CD4-positive, alpha-beta T cell treated with Interleukin-4 for 1 hour (primary cell): ENCODE data around the gene PIP4K2C.
"Not testable (repeated sequence)": the region's sequence is repeated elsewhere in the genome, so short reads cannot be mapped to it uniquely, and the experiment has no call there.

ENCODE experiments used
- DNase-seq, 2 donors: peaks; one replicate each; pipeline ENCODE4 v3.0.0-alpha.2; 2020 to 2022

Gene PIP4K2C

DNA sequence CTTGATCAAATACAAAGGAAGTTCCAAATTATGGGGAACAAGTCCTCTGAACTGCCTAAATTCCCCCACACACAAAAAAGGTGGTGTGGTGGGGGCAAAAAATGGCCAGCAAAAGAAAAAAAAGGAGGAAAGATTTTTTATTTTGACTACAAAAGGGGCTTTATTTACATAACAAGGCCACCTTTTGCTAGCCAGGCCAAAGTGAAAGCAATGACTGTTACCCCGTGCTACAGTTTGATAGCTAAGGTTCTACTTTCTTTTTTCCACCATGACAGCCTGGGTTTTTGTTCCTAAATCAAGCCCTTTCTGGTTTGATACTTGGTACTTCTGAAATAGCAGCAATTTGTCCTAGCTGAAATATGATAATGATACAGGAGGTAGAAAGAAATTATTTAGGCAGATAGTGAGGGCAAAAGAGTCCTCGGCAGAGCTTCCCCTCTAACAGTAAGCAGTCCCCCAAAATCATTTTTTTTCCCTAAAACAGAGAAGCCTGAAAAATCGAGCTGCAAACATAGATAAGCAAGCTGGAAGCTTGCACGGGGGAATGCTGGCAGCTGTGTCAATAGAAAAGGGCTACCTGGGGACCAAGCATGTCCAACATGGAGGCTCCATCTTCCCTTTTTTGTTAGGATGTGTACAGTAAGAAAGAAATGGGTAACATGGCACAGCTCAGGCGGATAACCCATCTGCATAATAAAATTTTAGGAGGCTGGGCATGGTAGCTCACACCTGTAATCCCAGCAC, 50.9 kb downstream of the PIP4K2C start:
- no peak for DNase-seq

DNA sequence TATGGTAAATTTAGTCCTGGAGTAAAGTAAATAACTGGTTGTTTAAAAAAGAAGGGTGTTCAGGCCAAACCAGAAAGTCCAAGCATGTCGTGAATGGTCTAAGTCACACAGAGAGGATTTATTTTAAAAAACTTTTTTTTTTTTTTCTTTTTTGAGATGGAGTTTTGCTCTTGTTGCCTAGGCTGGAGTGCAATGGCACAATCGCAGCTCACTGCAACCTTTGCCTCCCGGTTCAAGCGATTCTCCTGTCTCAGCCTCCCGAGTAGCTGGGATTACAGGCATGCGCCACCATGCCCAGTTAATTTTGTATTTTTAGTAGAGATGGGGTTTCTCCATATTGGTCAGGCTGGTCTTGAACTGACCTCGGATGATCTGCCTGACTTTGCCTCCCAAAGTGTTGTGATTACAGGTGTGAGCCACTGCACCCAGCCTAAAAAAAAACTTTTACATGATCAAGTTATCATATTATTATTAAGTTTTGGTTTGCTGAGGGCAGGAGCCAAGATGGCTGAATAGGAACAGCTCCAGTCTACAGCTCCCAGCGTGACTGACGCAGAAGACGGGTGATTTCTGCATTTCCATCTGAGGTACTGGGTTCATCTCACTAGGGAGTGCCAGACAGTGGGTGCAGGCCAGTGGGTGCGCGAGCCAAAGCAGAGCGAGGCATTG, 55.1 kb downstream of the PIP4K2C start:
- not testable (repeated sequence) for DNase-seq

DNA sequence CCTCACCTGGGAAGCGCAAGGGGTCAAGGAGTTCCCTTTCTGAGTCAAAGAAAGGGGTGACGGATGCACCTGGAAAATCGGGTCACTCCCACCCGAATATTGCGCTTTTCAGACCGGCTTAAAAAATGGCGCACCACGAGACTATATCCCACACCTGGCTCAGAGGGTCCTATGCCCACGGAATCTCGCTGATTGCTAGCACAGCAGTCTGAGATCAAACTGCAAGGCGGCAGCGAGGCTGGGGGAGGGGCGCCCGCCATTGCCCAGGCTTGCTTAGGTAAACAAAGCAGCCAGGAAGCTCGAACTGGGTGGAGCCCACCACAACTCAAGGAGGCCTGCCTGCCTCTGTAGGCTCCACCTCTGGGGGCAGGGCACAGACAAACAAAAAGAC, 55.7 kb downstream of the PIP4K2C start:
- DNase-seq = not testable (repeated sequence)
